Measurements from ENCODE around the gene PDE6A.
A peak's percentile ranks its signal among the peaks of the same experiment; 100 is the strongest.

PDE6A gene

GRCh38 chr5:149930749-149931574 is 13.6 kb downstream of the PDE6A start:
- no peak for DNase-seq (ENCODE audit: low read depth)

DNA sequence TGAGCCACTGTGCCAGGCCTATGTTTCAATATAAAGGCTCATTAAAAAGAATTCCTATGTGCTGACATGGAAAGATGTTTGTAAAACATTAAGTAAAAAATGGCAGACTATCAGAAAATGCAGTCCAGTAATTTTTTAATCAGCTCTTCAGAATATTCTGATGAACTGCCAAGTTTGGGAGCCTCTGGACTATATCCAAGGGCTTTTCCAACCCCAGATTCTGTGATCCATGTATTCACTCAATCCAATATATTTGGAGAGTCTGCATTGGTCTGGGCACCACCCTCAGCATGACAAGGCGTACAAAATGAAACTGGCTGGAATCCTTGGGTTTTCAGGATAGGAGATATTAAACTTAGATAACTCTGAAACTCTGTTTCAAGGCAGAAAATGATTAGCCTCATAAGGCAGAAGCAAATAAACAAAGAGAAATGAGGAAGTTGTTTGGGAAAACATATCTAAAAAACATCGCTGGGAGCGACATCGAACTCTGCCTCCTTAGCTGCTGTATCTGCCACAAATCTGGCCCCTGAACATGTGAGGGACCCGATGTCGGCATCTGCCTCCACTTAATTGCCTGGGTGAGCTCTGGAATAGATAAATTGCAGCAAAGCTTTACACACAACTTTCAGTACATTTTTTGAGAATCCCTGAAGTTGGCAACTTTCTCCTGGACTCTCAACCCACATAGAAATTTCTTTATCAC is 14.4 kb downstream of the PDE6A start:
- no peak for DNase-seq (ENCODE audit: low read depth)

GRCh38 chr5:149924486-149924885 is 20.1 kb downstream of the PDE6A start:
- peak; percentile 6 for DNase-seq (ENCODE audit: low read depth)

DNA sequence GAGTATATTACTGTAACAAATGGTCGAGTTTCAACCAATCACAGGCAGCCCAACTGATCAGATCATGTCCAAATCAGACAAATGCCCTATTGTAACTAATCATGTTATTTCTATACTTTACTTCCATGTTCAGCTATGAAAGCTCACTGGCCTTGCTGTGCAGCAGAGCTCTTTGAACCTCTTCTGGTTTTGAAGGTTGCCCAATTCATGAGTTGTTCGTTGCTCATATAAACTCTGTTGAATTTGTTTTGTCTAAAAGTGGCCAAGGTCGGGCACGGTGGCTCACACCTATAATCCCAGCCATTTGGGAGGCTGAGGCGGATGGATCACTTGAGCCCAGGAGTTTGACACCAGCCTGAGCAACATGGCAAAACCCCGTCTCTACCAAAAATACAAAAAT is 21.6 kb downstream of the PDE6A start:
- no peak for DNase-seq (ENCODE audit: low read depth)

DNA sequence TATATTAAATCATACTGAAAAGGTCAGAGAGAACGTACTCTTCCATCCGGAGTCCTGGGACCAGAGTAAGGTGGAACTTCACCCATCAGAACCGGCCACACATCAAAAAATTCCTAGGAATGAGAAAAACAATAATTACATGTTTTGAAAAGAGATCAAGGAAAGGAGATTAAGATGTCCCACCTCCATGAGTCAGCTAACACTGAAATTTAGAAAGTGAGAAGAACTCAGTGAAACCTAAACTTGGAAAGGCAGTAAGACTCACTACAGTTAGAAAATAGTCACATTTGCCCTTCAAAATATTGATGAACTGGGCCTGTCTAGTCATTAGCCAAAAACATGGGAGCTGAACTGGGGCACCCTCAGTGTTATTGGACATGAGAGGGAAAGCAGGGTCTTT is 23.0 kb downstream of the PDE6A start:
- DNase-seq (ENCODE audit: low read depth): no peak

GRCh38 chr5:149917073-149917676 is 27.4 kb downstream of the PDE6A start:
- no peak for DNase-seq (ENCODE audit: low read depth)

- no peak for DNase-seq (ENCODE audit: low read depth)
Measured at GRCh38 chr5:149916334-149917072, 28.1 kb downstream of the PDE6A start.

- no peak for DNase-seq (ENCODE audit: low read depth)
Measured at GRCh38 chr5:149915392-149916260, 29.0 kb downstream of the PDE6A start.

GRCh38 chr5:149913436-149914419 is 30.9 kb downstream of the PDE6A start:
- no peak for DNase-seq (ENCODE audit: low read depth)

- DNase-seq (ENCODE audit: low read depth): no peak
Measured at GRCh38 chr5:149912226-149912871, 32.2 kb downstream of the PDE6A start.

- no peak for DNase-seq (ENCODE audit: low read depth)
Measured at GRCh38 chr5:149911031-149911430, 33.6 kb downstream of the PDE6A start.

DNA sequence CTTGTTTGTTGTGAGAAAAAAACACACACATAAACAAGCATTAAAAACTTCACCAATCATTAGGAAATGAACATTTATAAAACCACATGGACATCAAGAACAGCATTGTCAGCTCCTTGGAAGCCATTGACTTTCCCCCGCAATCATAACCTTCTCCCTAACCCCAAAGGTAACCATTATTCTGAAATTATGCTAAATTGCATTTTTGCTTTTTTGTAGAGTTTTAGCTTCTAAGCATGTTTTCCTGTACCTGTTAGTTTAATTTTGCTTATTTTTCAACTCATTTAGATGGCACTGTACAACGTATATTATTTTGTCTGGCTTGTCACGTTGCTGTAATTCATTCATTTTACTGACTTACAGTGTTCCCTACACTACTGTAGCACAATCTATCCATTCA is 36.8 kb downstream of the PDE6A start:
- DNase-seq (ENCODE audit: low read depth): no peak

- DNase-seq (ENCODE audit: low read depth): no peak
Measured at GRCh38 chr5:149904977-149905376, 39.6 kb downstream of the PDE6A start.

DNA sequence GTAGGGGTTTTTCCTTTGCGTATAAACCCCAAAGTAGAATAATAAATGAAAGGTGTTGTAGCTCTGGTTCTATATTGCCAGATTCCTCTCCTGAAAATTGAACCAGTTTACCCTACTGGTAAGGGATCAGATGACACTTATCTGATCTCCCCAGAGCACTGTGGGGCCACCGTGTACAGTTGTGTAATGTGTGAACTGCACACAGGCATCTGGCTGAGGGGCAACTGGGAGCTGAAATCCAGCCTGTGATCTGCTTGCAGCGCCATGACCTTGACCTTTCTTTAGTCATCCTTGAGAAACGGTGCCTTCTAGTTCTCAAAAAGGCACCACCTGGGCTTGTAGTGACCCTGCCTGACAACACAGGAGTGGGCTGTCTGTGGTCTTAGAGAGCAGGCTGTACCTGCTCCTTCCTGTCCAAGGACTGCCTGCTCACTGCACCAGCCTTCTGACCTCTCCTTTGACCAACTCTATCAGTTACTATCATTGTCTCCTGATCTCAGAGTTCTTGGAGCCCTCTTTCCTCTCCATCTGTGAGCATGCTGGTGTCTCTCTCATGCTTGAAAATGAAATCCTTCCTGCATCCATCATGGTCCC is 40.2 kb downstream of the PDE6A start:
- DNase-seq (ENCODE audit: low read depth): no peak

DNA sequence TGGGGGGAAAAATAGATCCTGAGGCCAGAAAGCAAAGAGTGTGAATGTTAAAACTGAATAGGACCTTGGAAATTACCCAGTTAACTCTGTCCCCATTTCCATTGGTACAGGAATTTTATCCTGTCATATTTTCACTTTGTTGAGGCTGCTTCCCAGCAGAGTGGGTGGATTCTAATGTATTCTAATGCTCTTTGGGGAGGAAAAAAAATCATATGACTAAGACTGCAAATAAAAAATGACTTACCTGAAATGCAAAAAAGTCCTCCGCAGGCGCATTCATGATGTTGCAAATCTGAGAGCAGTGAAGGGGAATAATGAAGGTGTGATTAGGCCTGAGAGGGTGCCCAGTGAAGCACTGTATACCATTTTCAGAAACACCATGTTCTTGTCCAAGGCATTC is 41.2 kb downstream of the PDE6A start:
- DNase-seq (ENCODE audit: low read depth): no peak

DNA sequence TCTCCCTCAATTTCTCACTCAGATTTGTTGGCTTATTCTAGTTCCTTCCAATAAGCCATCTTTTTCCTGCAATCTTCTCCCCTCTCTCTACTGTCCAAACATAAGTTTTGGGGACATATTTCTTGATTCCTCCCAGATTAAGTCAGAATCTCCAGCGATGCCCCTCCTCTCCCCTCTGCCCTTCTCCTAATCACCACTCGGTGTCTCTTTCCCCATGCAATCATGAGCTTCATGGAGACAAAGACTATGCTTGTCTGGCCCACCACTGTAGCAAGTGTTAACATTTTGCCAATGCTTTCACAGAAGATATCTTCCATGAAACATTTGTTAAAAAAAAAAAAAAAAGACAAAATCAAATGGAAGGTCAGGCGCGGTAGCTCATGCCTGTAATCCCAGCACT is 42.4 kb downstream of the PDE6A start:
- DNase-seq (ENCODE audit: low read depth): no peak

DNA sequence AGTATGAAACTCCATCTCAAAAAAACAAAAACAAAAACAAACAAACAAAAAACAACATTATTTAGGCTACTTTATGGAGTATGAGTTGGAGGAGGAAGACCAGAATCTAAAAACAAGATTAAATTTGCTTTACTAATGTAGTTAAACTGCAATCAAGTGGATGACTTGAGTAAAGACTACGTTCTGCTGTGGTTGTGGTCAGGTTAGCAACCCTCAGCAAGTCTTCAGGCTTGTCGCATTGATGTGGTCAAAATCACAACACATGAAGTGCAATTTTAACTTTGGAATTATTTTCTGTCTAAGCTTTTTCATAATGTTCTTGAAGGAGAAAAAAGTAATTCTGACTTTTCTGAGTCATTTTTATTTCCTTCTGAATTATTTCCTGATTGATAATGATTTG is 43.1 kb downstream of the PDE6A start:
- DNase-seq (ENCODE audit: low read depth): no peak

- no peak for DNase-seq (ENCODE audit: low read depth)
Measured at GRCh38 chr5:149900390-149900789, 44.2 kb downstream of the PDE6A start.

DNA sequence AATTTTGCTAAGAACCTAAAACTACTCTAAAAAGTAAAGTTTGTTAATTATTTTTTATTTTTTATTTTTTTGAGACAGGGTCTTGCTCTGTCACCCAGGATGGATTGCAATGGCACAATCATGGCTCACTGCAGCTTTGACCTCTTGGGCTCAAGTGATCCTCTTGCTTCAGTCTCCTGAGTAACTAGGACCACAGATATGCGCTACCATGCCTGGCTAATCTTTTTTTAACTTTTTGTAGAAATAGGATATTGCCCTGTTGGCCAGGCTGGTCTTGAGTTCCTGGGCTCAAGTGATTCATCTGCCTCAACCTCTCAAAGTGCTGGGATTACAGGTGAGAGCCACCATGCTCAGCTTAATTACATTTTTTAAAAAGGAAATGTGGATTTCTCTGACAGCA is 45.8 kb downstream of the PDE6A start:
- DNase-seq (ENCODE audit: low read depth): no peak
